H1 (cell line): ENCODE data around the gene MYO9B. TPM values are rescaled to one million over a fixed set of nuclear protein-coding genes. Genes with fewer than 3 reads are reported as not detected.

Experiments used
- CTCF ChIA-PET: fragments of 300-600 bp; sonication (Branson Sonifier 250); formaldehyde crosslinking; loops from one replicate; lab custom pipeline; 2021; ENCODE audit not compliant: partially characterized antibody; lab: Charles Lee
- POLR2A ChIA-PET: fragments of 300-600 bp; sonication (Branson Sonifier 250); formaldehyde crosslinking; loops from one replicate; lab custom pipeline; 2021; ENCODE audit warnings: inconsistent platforms; ENCODE audit not compliant: partially characterized antibody; lab: Charles Lee
- DNase-seq, 2 experiments: peaks; one replicate each; pipeline versions ENCODE4 v3.0.0 to v3.0.0-alpha.2; 2010 to 2022; ENCODE audit warnings: low spot score in 2 of 2, low read depth in 1 of 2, mixed read lengths in 1 of 2
- FAIRE-seq: peaks from 2 replicates; lab custom pipeline; 2011; peaks lifted over from hg19 to GRCh38; lab: Jason Lieb, UNC
- H2AFZ ChIP-seq: 2 replicates; pipeline ENCODE4 v1.8.1; 2012; ENCODE audit warnings: low read length, inconsistent platforms
- H2AK5ac ChIP-seq: 2 replicates; pipeline ENCODE4 v1.6.1; 2013; ENCODE audit warnings: low read depth, low read length
- H2BK120ac ChIP-seq: replicated peaks from 2 replicates; pipeline ENCODE3; 2013; ENCODE audit warnings: low read depth, low read length, inconsistent platforms
- H2BK12ac ChIP-seq: 2 replicates; pipeline ENCODE4 v1.6.1; 2013; ENCODE audit warnings: low read depth, low read length
- H2BK15ac ChIP-seq: 2 replicates; pipeline ENCODE4 v1.6.1; 2013; ENCODE audit warnings: low read length
- H2BK20ac ChIP-seq: 2 replicates; pipeline ENCODE4 v1.6.1; 2013; ENCODE audit warnings: low read length
- H2BK5ac ChIP-seq: 2 replicates; pipeline ENCODE4 v1.6.1; 2013; ENCODE audit warnings: low read depth, low read length
- H3K14ac ChIP-seq: 2 replicates; pipeline ENCODE4 v1.6.1; 2013; ENCODE audit warnings: inconsistent platforms; ENCODE audit not compliant: insufficient read length
- H3K18ac ChIP-seq: 2 replicates; pipeline ENCODE4 v1.6.1; 2013; ENCODE audit warnings: low read length; ENCODE audit errors: extremely low read depth
- H3K23ac ChIP-seq: 2 replicates; pipeline ENCODE4 v1.6.1; 2013; ENCODE audit warnings: inconsistent platforms; ENCODE audit not compliant: insufficient read length
- H3K23me2 ChIP-seq: 2 replicates; pipeline ENCODE4 v1.6.1; 2013; ENCODE audit warnings: low read depth, low read length
- H3K27ac ChIP-seq: 2 replicates; pipeline ENCODE4 v1.6.1; 2011; ENCODE audit warnings: low read depth, low read length, inconsistent platforms
- H3K27me3 ChIP-seq, 4 experiments: replicated peaks in 1 of 4; 1 replicate in 1 of 4; 2 replicates in 3 of 4; pipeline versions ENCODE4 v1.6.1 to v1.8.1; 2011 to 2013; ENCODE audit warnings: low read length in 3 of 4, mild to moderate bottlenecking in 3 of 4, inconsistent platforms in 2 of 4, mixed read lengths in 2 of 4, moderate library complexity in 1 of 4; ENCODE audit not compliant: control insufficient read depth in 3 of 4, insufficient read depth in 3 of 4; ENCODE audit errors: extremely low read depth in 1 of 4
- H3K36me3 ChIP-seq, 4 experiments: 2 replicates each; pipeline versions ENCODE4 v1.6.1 to v1.8.1; 2011 to 2013; ENCODE audit warnings: mild to moderate bottlenecking in 4 of 4, low read length in 3 of 4, moderate library complexity in 2 of 4, control low read depth in 1 of 4, inconsistent platforms in 1 of 4; ENCODE audit not compliant: insufficient read depth in 4 of 4, control insufficient read depth in 2 of 4
- H3K4ac ChIP-seq: replicated peaks from 2 replicates; pipeline ENCODE3; 2013; ENCODE audit warnings: low read length, low read depth, mixed read lengths, inconsistent platforms; ENCODE audit not compliant: insufficient read length
- H3K4me1 ChIP-seq, 4 experiments: replicated peaks in 1 of 4; 1 replicate in 1 of 4; 2 replicates in 3 of 4; pipeline versions ENCODE4 v1.6.1 to v1.8.1; 2011 to 2013; ENCODE audit warnings: low read length in 3 of 4, inconsistent platforms in 2 of 4, mixed read lengths in 1 of 4; ENCODE audit not compliant: insufficient read depth in 4 of 4, control insufficient read depth in 3 of 4
- H3K4me2 ChIP-seq, 2 experiments: 2 replicates each; pipeline versions ENCODE4 v1.6.1 to v1.8.1; 2011 to 2013; ENCODE audit warnings: low read depth in 2 of 2, low read length in 2 of 2, control low read depth in 1 of 2, inconsistent platforms in 1 of 2, mild to moderate bottlenecking in 1 of 2; ENCODE audit not compliant: insufficient read depth in 1 of 2
- H3K4me3 ChIP-seq, 4 experiments: fragments of 200-600, 300-600 bp in 1 of 4; sonication (generic), shearing (Covaris generic), sonication (Bioruptor Twin) in 1 of 4; 2 replicates each; pipeline versions ENCODE4 v1.5.1 to v1.8.1; 2011 to 2016; ENCODE audit warnings: low read length in 4 of 4, low read depth in 3 of 4, control low read depth in 2 of 4, inconsistent platforms in 2 of 4, mild to moderate bottlenecking in 2 of 4, mixed read lengths in 1 of 4, moderate library complexity in 1 of 4; ENCODE audit not compliant: insufficient read depth in 2 of 4; ENCODE audit errors: extremely low read depth in 1 of 4
- H3K56ac ChIP-seq: replicated peaks from 2 replicates; pipeline ENCODE3; 2013; ENCODE audit warnings: low read depth, mild to moderate bottlenecking, mixed read lengths, low read length, inconsistent platforms; ENCODE audit not compliant: insufficient read length
- H3K79me1 ChIP-seq: 2 replicates; pipeline ENCODE4 v1.6.1; 2013; ENCODE audit warnings: low read depth, low read length, control low read depth
- H3K79me2 ChIP-seq, 2 experiments: 2 replicates each; pipeline versions ENCODE4 v1.6.1 to v1.8.1; 2012 to 2013; ENCODE audit warnings: low read length in 2 of 2, mild to moderate bottlenecking in 2 of 2, inconsistent platforms in 1 of 2; ENCODE audit not compliant: insufficient read depth in 2 of 2, control insufficient read depth in 1 of 2
- H3K9ac ChIP-seq, 4 experiments: replicated peaks in 1 of 4; 1 replicate in 1 of 4; 2 replicates in 3 of 4; pipeline versions ENCODE4 v1.6.1 to v1.8.1; 2011 to 2013; ENCODE audit warnings: low read depth in 3 of 4, low read length in 3 of 4, control low read depth in 2 of 4, mild to moderate bottlenecking in 2 of 4, moderate library complexity in 2 of 4, inconsistent platforms in 1 of 4; ENCODE audit errors: extremely low read depth in 1 of 4
- H3K9me3 ChIP-seq, 2 experiments: 2 replicates each; pipeline versions ENCODE4 v1.6.1 to v1.8.1; 2012 to 2013; ENCODE audit warnings: mild to moderate bottlenecking in 2 of 2, moderate library complexity in 2 of 2, control low read depth in 1 of 2, inconsistent platforms in 1 of 2, low read depth in 1 of 2, low read length in 1 of 2, mixed read lengths in 1 of 2; ENCODE audit not compliant: insufficient read depth in 2 of 2
- H4K20me1 ChIP-seq, 2 experiments: replicated peaks in 1 of 2; 2 replicates each; pipeline versions ENCODE3 to v1.8.1; 2011 to 2013; ENCODE audit warnings: inconsistent platforms in 2 of 2, low read length in 2 of 2, mild to moderate bottlenecking in 1 of 2; ENCODE audit not compliant: insufficient read depth in 2 of 2, control insufficient read depth in 1 of 2
- H4K5ac ChIP-seq: 2 replicates; pipeline ENCODE4 v1.6.1; 2013; ENCODE audit warnings: low read length, low read depth, mixed read lengths, inconsistent platforms; ENCODE audit not compliant: insufficient read length
- H4K8ac ChIP-seq: 2 replicates; pipeline ENCODE4 v1.8.0; 2013; ENCODE audit warnings: mild to moderate bottlenecking, moderate library complexity, low read length, inconsistent platforms; ENCODE audit not compliant: insufficient read depth; ENCODE audit errors: extremely low read depth
- H4K91ac ChIP-seq: replicated peaks from 2 replicates; pipeline ENCODE3; 2013; ENCODE audit warnings: low read length, mixed read lengths, inconsistent platforms; ENCODE audit not compliant: insufficient read length
- BACH1 ChIP-seq: IDR thresholded peaks from 2 replicates; pipeline ENCODE4 v1.6.1; 2012; ENCODE audit warnings: low read length, improper control_type of control experiment
- BRCA1 ChIP-seq: IDR thresholded peaks from 2 replicates; pipeline ENCODE4 v1.6.1; 2012; ENCODE audit warnings: low read depth, low read length, improper control_type of control experiment
- CHD1 ChIP-seq: IDR thresholded peaks from 2 replicates; pipeline ENCODE4 v1.6.1; 2012; ENCODE audit warnings: low read depth, low read length, improper control_type of control experiment
- CHD2 ChIP-seq: IDR thresholded peaks from 2 replicates; pipeline ENCODE4 v1.6.1; 2012; ENCODE audit warnings: low read length, improper control_type of control experiment
- CREB1 ChIP-seq: IDR thresholded peaks from 2 replicates; pipeline ENCODE4 v1.6.1; 2012; ENCODE audit warnings: inconsistent platforms
- EP300 ChIP-seq, 2 experiments: IDR thresholded peaks; 1 replicate in 1 of 2; 2 replicates in 1 of 2; pipeline ENCODE4 v1.6.1; 2011 to 2012; ENCODE audit warnings: low read depth in 2 of 2, low read length in 2 of 2, mild to moderate bottlenecking in 2 of 2, borderline replicate concordance in 1 of 2, inconsistent platforms in 1 of 2, moderate library complexity in 1 of 2
- NRF1 ChIP-seq: IDR thresholded peaks from 2 replicates; pipeline ENCODE4 v1.6.1; 2011; ENCODE audit warnings: mild to moderate bottlenecking, low read depth, low read length, improper control_type of control experiment
- PHF8 ChIP-seq: fragments of 200-600 bp; sonication (generic); conservative IDR thresholded peaks from 2 replicates; pipeline ENCODE4 v1.7.1; 2012; ENCODE audit warnings: low read depth, mild to moderate bottlenecking, inconsistent platforms, low read length, moderate library complexity
- RNF2 ChIP-seq: fragments of 200-900, 300-1000 bp; sonication (generic); IDR thresholded peaks from 2 replicates; pipeline ENCODE4 v1.7.1; 2016; ENCODE audit warnings: borderline replicate concordance, low read depth, mild to moderate bottlenecking, antibody characterized with exemption, low read length; ENCODE audit not compliant: poor library complexity, severe bottlenecking; ENCODE audit errors: missing control alignments
- RXRA ChIP-seq: IDR thresholded peaks from 2 replicates; pipeline ENCODE4 v1.6.1; 2011; ENCODE audit warnings: low read depth, mild to moderate bottlenecking, low read length, moderate library complexity; ENCODE audit not compliant: insufficient read depth
- SP1 ChIP-seq: IDR thresholded peaks from 2 replicates; pipeline ENCODE4 v1.6.1; 2011; ENCODE audit warnings: low read depth, low read length
- TCF12 ChIP-seq: IDR thresholded peaks from 2 replicates; pipeline ENCODE4 v1.6.1; 2011; ENCODE audit warnings: low read depth, mild to moderate bottlenecking, low read length
- WGBS, 2 experiments: shearing (Covaris generic) in 1 of 2; methylation state at CpG; one replicate each; pipeline versions ENCODE4 v1.1.6 to v1.1.7; 2013 to 2015; ENCODE audit warnings: low lambda C conversion rate in 2 of 2, mixed read lengths in 2 of 2, inconsistent platforms in 1 of 2, low coverage in 1 of 2, missing lambda C conversion rate in 1 of 2; ENCODE audit not compliant: insufficient replicate concordance in 2 of 2, insufficient coverage in 1 of 2, insufficient read length in 1 of 2; ENCODE audit errors: extremely low coverage in 1 of 2, missing lambda C conversion rate in 1 of 2; 5-methylcytosine and 5-hydroxymethylcytosine counted together
- polyA plus RNA-seq, 7 experiments: library from polyadenylated mRNA; depleted of rRNA in 3 of 7; stranded (reverse) in 5 of 7; unstranded in 2 of 7; fragments of >200 nt in 5 of 7; fragments of 200-250 nt in 2 of 7; gene quantifications; 1 replicate in 5 of 7; 2 replicates in 1 of 7; 4 replicates in 1 of 7; pipeline versions ENCODE4 v1.2.1 to v1.2.3, GENCODE V29; 2011 to 2013; ENCODE audit warnings: missing spikeins in 2 of 7, mixed read lengths in 2 of 7
- total RNA-seq: library from RNA; stranded (reverse); fragmentation: NEBNext Ultra II Directional; extraction: Animal tissue kit (Norgen Biotek cat#: 25700); gene quantifications from 2 replicates; pipeline ENCODE4 v1.2.1, GENCODE V29; 2021
- TF ChIP-seq, protein P1 (sequence below): IDR thresholded peaks from 2 replicates; pipeline ENCODE4 v1.6.1; 2012; ENCODE audit warnings: low read length, inconsistent platforms

MYO9B gene
- total and polyA plus RNA-seq, 2 of the 8 experiments (the other 6 are each of a cell fraction or from before 2014, with no cell fraction given): 27.6 to 77.1 TPM

GRCh38 chr19:17124025-17124424 is 48.4 kb downstream of the MYO9B start:
- H3K79me1 ChIP-seq: peaks cover 2% of the 10 kb centered on the region
- no peak overlapping the region for H3K18ac ChIP-seq
- no peak overlapping the region for H2BK12ac ChIP-seq
- H3K23me2 ChIP-seq: no peaks in the 10 kb centered on the region
- H4K20me1 ChIP-seq: peaks cover 1 to 6% of the 10 kb centered on the region in 2 experiments
- DNase-seq (no peak), FAIRE-seq (no peak)
- H2BK5ac ChIP-seq: no peak overlapping the region
- H2AFZ ChIP-seq: no peak overlapping the region
- no peak overlapping the region for H3K4me2 ChIP-seq
- no peaks in the 10 kb centered on the region for H3K36me3 ChIP-seq
- H3K9me3 ChIP-seq: no peaks in the 10 kb centered on the region
- no peak overlapping the region for H3K14ac ChIP-seq
- H4K5ac ChIP-seq: no peak overlapping the region
- no peak overlapping the region for H3K56ac ChIP-seq
- ChIA-PET POLR2A (no interaction called here), CTCF (interaction anchor here (0.9 to 1.4 kb wide), 2 partner anchors 21 to 22 kb away, joined by 3 read pairs; no protein-coding TSS in a partner anchor)
- no peak overlapping the region for H4K91ac ChIP-seq
- no peak overlapping the region for H2BK20ac ChIP-seq
- no peak overlapping the region for H2BK15ac ChIP-seq
- H3K9ac ChIP-seq: no peak overlapping the region
- 60% methylated on average over 1 of the region's 1 CpG; no CpG with 5 or more reads in 1 of the 2 experiments for WGBS, 2 experiments
- H3K27me3 ChIP-seq: no peaks in the 10 kb centered on the region
- H3K79me2 ChIP-seq: no peaks in the 10 kb centered on the region; a peak in 1 of 4 replicates
- H3K4me3 ChIP-seq: no peak overlapping the region
- H4K8ac ChIP-seq: no peak overlapping the region
- no peak overlapping the region for H3K4ac ChIP-seq
- peaks cover 0 to 12% (median 5%) of the 10 kb centered on the region in 4 experiments; a peak in 5 of 7 replicates for H3K4me1 ChIP-seq
- no peak overlapping the region for H2AK5ac ChIP-seq
- no peak overlapping the region for H2BK120ac ChIP-seq
- no peak overlapping the region for H3K27ac ChIP-seq
- no peak overlapping the region for H3K23ac ChIP-seq
- TF ChIP-seq RXRA (no peak), CREB1 (no peak), TCF12 (no peak), NRF1 (no peak), PHF8 (no peak), SP1 (no peak), BRCA1 (no peak), RNF2 (no peak), EP300 (IDR thresholded peaks at IDR 0.05; ENCODE audit: borderline replicate concordance in 1 of 2, low read depth in 2 of 2, low read length in 2 of 2) (no peak), CHD2 (no peak), BACH1 (no peak), CHD1 (no peak)
- TF ChIP-seq, protein P1, sequence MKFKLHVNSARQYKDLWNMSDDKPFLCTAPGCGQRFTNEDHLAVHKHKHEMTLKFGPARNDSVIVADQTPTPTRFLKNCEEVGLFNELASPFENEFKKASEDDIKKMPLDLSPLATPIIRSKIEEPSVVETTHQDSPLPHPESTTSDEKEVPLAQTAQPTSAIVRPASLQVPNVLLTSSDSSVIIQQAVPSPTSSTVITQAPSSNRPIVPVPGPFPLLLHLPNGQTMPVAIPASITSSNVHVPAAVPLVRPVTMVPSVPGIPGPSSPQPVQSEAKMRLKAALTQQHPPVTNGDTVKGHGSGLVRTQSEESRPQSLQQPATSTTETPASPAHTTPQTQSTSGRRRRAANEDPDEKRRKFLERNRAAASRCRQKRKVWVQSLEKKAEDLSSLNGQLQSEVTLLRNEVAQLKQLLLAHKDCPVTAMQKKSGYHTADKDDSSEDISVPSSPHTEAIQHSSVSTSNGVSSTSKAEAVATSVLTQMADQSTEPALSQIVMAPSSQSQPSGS: no peak
